ENCODE results near the gene CXXC5.
A peak's percentile ranks its signal among the peaks of the same experiment; 100 is the strongest.

Gene CXXC5

DNA sequence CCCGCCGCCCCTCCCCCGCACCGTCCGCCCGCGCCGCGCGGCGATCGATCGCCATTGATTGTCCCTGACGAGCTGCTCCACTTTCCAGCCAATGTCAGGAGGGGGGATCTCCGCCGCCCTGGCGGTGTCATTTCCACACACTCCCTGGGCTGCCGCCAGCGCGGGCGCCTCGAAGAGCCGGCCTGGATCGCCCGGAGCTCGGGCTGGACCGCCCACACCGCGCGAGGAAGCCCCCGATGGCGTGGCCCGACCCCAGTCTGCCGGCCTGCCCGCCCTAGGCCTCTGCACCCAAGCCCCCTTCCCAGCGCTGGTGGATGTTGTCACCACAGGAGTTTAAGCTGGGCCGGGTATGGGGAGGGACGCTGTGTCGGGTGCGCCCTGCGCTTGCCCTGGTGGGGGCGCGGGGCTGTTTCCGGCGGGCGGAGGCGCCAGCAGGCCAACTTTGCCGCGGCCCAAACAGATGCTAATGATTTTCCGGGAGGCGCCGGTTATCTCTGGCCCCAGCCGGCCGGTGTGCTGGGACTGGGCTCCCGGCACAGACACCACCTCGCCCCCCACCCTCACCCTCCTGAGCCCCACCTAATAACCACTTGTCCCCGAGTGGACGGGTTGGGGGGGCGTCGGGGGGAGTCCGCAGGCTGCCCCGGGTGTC is 10.6 kb upstream of the CXXC5 start:
- peak; percentile 87 to 96 (median 93) for DNase-seq
- Histone ChIP-seq H3K4me1 (ENCODE audit: control extremely low read depth in 1 of 4, control insufficient read depth in 4 of 4, insufficient read depth in 4 of 4, low read length in 3 of 4) (peaks cover 9 to 72% (median 53%) of the 10 kb centered on the region in 4 experiments), H3K27ac (ENCODE audit: insufficient read depth in 1 of 2, low read depth in 1 of 2, low read length in 2 of 2, poor library complexity in 1 of 2, severe bottlenecking in 2 of 2) (peak overlapping the region; percentile 10 to 75), H3K36me3 (ENCODE audit: control insufficient read depth in 4 of 4, insufficient read depth in 4 of 4, low read length in 3 of 4) (peaks cover 0 to 2% (median 1%) of the 10 kb centered on the region in 4 experiments), H3K9me3 (ENCODE audit: control extremely low read depth in 1 of 5, control insufficient read depth in 4 of 5, insufficient read depth in 2 of 5, low read depth in 1 of 5, low read length in 4 of 5) (no peaks in the 10 kb centered on the region), H3K4me3 (ENCODE audit: control insufficient read depth in 1 of 7, extremely low read depth in 1 of 7, insufficient read depth in 4 of 7, low read depth in 2 of 7, low read length in 6 of 7) (peak overlapping the region in 6 of 7 experiments; percentile 19 to 80 (median 60)), H3K27me3 (replicated peaks in 2 of 5; ENCODE audit: control insufficient read depth in 4 of 5, insufficient read depth in 5 of 5, low read length in 4 of 5) (no peaks in the 10 kb centered on the region)
- CTCF ChIA-PET: interaction anchor here (1.1 to 13.9 kb wide), 13 partner anchors 12 to 131 kb away, joined by 3 to 232 read pairs (median 39); partner anchors contain the start of gene CXXC5
- POLR2A ChIA-PET: interaction anchor here (1.4 to 4.9 kb wide), 7 partner anchors 11 to 72 kb away, joined by 3 to 83 read pairs (median 22); partner anchors contain the start of gene CXXC5
- WGBS (ENCODE audit: insufficient coverage): 0% methylated on average over 33 of the region's 62 CpGs

DNA sequence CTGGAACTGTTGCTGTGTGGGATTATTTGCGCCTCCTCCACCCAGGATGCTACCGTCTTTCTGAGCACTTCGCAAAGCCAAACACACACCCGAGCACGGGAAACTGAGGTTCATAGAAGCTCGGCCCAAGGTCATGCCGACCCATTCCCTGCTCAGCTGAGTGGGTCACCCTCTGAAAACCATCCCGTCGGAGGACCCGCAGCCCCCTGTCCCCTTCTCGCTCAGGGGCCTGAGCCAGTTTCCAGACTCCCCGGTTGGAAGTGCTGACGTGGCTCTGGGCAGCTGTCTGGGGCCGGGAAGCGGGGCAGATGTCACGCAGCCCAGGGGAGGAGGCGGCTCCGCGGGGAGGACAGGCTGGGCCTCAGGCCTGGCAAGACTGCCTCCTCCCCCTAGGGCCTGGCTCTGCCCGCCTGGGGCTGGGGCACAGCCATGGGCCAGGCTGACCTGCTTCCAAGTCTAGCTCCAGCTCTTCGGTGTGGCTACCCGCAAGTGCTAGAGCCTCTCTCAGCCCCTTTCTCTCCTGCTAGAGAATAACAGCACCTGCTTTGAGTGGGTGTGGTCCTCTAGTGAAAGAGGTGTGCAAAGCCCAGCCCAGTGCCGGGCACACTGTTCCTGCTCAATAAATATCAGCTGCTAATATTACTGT is 9.9 kb upstream of the CXXC5 start:
- H3K9me3 ChIP-seq (ENCODE audit: control extremely low read depth in 1 of 5, control insufficient read depth in 4 of 5, insufficient read depth in 2 of 5, low read depth in 1 of 5, low read length in 4 of 5): no peaks in the 10 kb centered on the region
- POLR2A ChIA-PET: interaction anchor here (1.0 to 4.9 kb wide), 7 partner anchors 10 to 156 kb away, joined by 3 to 83 read pairs (median 22); partner anchors contain the start of genes CXXC5 and STING1
- 7% methylated on average over 21 of the region's 23 CpGs for WGBS (ENCODE audit: insufficient coverage)
- H3K4me1 ChIP-seq (ENCODE audit: control extremely low read depth in 1 of 4, control insufficient read depth in 4 of 4, insufficient read depth in 4 of 4, low read length in 3 of 4): peaks cover 9 to 79% (median 59%) of the 10 kb centered on the region in 4 experiments
- DNase-seq: peak; percentile 51 to 85 (median 74)
- H3K27me3 ChIP-seq (replicated peaks in 2 of 5; ENCODE audit: control insufficient read depth in 4 of 5, insufficient read depth in 5 of 5, low read length in 4 of 5): no peaks in the 10 kb centered on the region
- peak overlapping the region in 6 of 7 experiments; percentile 19 to 80 (median 60) for H3K4me3 ChIP-seq (ENCODE audit: control insufficient read depth in 1 of 7, extremely low read depth in 1 of 7, insufficient read depth in 4 of 7, low read depth in 2 of 7, low read length in 6 of 7)
- peaks cover 0 to 2% (median 0%) of the 10 kb centered on the region in 4 experiments for H3K36me3 ChIP-seq (ENCODE audit: control insufficient read depth in 4 of 4, insufficient read depth in 4 of 4, low read length in 3 of 4)
- CTCF ChIA-PET: interaction anchor here (0.6 to 13.9 kb wide), 12 partner anchors 11 to 130 kb away, joined by 3 to 232 read pairs (median 60); partner anchors contain the start of gene CXXC5
- peak overlapping the region; percentile 10 to 75 for H3K27ac ChIP-seq (ENCODE audit: insufficient read depth in 1 of 2, low read depth in 1 of 2, low read length in 2 of 2, poor library complexity in 1 of 2, severe bottlenecking in 2 of 2)

DNA sequence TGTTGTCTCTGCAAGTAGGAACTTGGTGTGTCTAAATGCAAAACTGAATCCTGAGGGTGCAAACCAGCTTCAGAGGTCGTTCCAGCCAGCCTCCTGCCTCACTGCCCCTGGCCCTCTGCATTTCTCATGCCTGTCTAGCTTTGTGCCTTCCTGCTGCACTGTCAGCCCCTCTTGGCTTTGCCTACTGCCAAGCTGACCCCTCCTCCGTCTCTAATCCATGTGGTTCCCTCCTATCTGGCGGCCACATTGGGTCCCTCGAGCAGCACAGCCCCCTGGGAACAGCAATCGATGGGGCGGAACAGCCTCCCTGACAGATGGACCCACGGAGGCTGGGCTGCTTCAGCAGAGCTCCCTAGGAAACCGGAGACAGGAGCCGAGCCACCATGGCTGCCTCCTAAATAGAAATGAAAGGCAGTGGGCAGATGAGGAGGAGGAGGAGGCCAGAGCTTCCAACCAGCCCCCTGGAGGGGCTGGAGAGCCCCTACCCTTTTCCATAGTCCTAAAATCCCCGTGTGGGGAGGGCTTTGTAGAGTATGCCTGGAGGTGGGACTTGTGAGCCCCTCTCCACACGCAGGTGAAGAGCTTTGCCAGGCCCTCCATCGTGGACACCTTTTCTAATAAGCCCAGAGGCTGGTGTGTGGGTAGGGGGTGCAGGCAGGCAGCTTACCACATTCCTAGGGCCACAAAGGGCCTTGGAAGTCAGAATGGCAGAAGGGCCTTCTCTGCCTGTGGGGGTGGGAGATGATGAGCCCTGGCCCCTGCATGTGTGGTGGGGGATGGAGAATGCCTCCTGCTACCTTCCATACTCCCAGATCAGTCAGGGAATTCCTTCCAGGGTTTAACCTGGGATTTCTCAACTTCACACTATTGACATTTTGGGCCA is 9.2 kb upstream of the CXXC5 start:
- Histone ChIP-seq H3K27ac (ENCODE audit: insufficient read depth in 1 of 2, low read depth in 1 of 2, low read length in 2 of 2, poor library complexity in 1 of 2, severe bottlenecking in 2 of 2) (no peak overlapping the region), H3K36me3 (ENCODE audit: control insufficient read depth in 4 of 4, insufficient read depth in 4 of 4, low read length in 3 of 4) (peaks cover 0 to 2% (median 0%) of the 10 kb centered on the region in 4 experiments), H3K4me1 (ENCODE audit: control extremely low read depth in 1 of 4, control insufficient read depth in 4 of 4, insufficient read depth in 4 of 4, low read length in 3 of 4) (peaks cover 9 to 80% (median 59%) of the 10 kb centered on the region in 4 experiments), H3K9me3 (ENCODE audit: control extremely low read depth in 1 of 5, control insufficient read depth in 4 of 5, insufficient read depth in 2 of 5, low read depth in 1 of 5, low read length in 4 of 5) (no peaks in the 10 kb centered on the region), H3K27me3 (replicated peaks in 2 of 5; ENCODE audit: control insufficient read depth in 4 of 5, insufficient read depth in 5 of 5, low read length in 4 of 5) (no peaks in the 10 kb centered on the region), H3K4me3 (ENCODE audit: control insufficient read depth in 1 of 7, extremely low read depth in 1 of 7, insufficient read depth in 4 of 7, low read depth in 2 of 7, low read length in 6 of 7) (peak overlapping the region in 2 of 7 experiments; percentile 59 to 80)
- WGBS (ENCODE audit: insufficient coverage): 83% methylated on average over 9 of the region's 12 CpGs
- DNase-seq: no peak
- ChIA-PET CTCF (interaction anchor here (0.6 to 13.9 kb wide), 11 partner anchors 10 to 138 kb away, joined by 3 to 232 read pairs (median 82); partner anchors contain the start of gene CXXC5), POLR2A (interaction anchor here (1.0 to 4.9 kb wide), 6 partner anchors 9 to 157 kb away, joined by 3 to 83 read pairs (median 19); partner anchors contain the start of genes CXXC5 and STING1)

GRCh38 chr5:139639619-139640380 is 8.3 kb upstream of the CXXC5 start:
- H3K27ac ChIP-seq (ENCODE audit: insufficient read depth in 1 of 2, low read depth in 1 of 2, low read length in 2 of 2, poor library complexity in 1 of 2, severe bottlenecking in 2 of 2): no peak overlapping the region
- no peaks in the 10 kb centered on the region for H3K27me3 ChIP-seq (replicated peaks in 2 of 5; ENCODE audit: control insufficient read depth in 4 of 5, insufficient read depth in 5 of 5, low read length in 4 of 5)
- H3K36me3 ChIP-seq (ENCODE audit: control insufficient read depth in 4 of 4, insufficient read depth in 4 of 4, low read length in 3 of 4): peaks cover 0 to 2% (median 0%) of the 10 kb centered on the region in 4 experiments
- DNase-seq: peak in 2 of 3 donors; percentile 34 to 36
- POLR2A ChIA-PET: interaction anchor here (2.7 kb wide), 1 partner anchor 18 kb away, joined by 9 read pairs; no protein-coding TSS in a partner anchor
- CTCF ChIA-PET: interaction anchor here (1.0 to 11.5 kb wide), 7 partner anchors 9 to 137 kb away, joined by 3 to 232 read pairs (median 118); partner anchors contain the start of gene CXXC5
- H3K4me1 ChIP-seq (ENCODE audit: control extremely low read depth in 1 of 4, control insufficient read depth in 4 of 4, insufficient read depth in 4 of 4, low read length in 3 of 4): peaks cover 9 to 81% (median 58%) of the 10 kb centered on the region in 4 experiments
- H3K4me3 ChIP-seq (ENCODE audit: control insufficient read depth in 1 of 7, extremely low read depth in 1 of 7, insufficient read depth in 4 of 7, low read depth in 2 of 7, low read length in 6 of 7): no peak overlapping the region
- WGBS (ENCODE audit: insufficient coverage): 89% methylated on average over 8 of the region's 11 CpGs
- H3K9me3 ChIP-seq (ENCODE audit: control extremely low read depth in 1 of 5, control insufficient read depth in 4 of 5, insufficient read depth in 2 of 5, low read depth in 1 of 5, low read length in 4 of 5): no peaks in the 10 kb centered on the region

GRCh38 chr5:139640421-139641115 is 7.6 kb upstream of the CXXC5 start:
- Histone ChIP-seq H3K36me3 (ENCODE audit: control insufficient read depth in 4 of 4, insufficient read depth in 4 of 4, low read length in 3 of 4) (peaks cover 0 to 2% (median 0%) of the 10 kb centered on the region in 4 experiments), H3K4me1 (ENCODE audit: control extremely low read depth in 1 of 4, control insufficient read depth in 4 of 4, insufficient read depth in 4 of 4, low read length in 3 of 4) (peaks cover 9 to 81% (median 53%) of the 10 kb centered on the region in 4 experiments), H3K27me3 (replicated peaks in 2 of 5; ENCODE audit: control insufficient read depth in 4 of 5, insufficient read depth in 5 of 5, low read length in 4 of 5) (no peaks in the 10 kb centered on the region), H3K9me3 (ENCODE audit: control extremely low read depth in 1 of 5, control insufficient read depth in 4 of 5, insufficient read depth in 2 of 5, low read depth in 1 of 5, low read length in 4 of 5) (no peaks in the 10 kb centered on the region), H3K4me3 (ENCODE audit: control insufficient read depth in 1 of 7, extremely low read depth in 1 of 7, insufficient read depth in 4 of 7, low read depth in 2 of 7, low read length in 6 of 7) (no peak overlapping the region), H3K27ac (ENCODE audit: insufficient read depth in 1 of 2, low read depth in 1 of 2, low read length in 2 of 2, poor library complexity in 1 of 2, severe bottlenecking in 2 of 2) (no peak overlapping the region)
- WGBS (ENCODE audit: insufficient coverage): 98% methylated on average over 12 of the region's 13 CpGs
- ChIA-PET CTCF (interaction anchor here (1.0 to 11.5 kb wide), 6 partner anchors 9 to 69 kb away, joined by 3 to 232 read pairs (median 164); partner anchors contain the start of gene CXXC5), POLR2A (no interaction called here)
- DNase-seq: no peak
